Uterus (tissue), 4 donors: ENCODE data around the gene HINT1. TPM values are rescaled to one million over a fixed set of nuclear protein-coding genes. Genes with fewer than 3 reads are reported as not detected.

Experiments
- DNase-seq, 2 donors: peaks; one replicate each; pipeline ENCODE4 v3.0.0-alpha.2; 2019 to 2020
- H3K27ac ChIP-seq, 2 donors: fragments of 200-600 bp; sonication (generic); 1 replicate in 1 of 2; 2 replicates in 1 of 2; pipeline ENCODE4 v1.5.1; 2016 to 2018
- H3K27me3 ChIP-seq, 2 donors: fragments of 200-600 bp; sonication (generic); one replicate each; pipeline ENCODE4 v1.5.1; 2018 to 2019; ENCODE audit warnings: control low read depth in 1 of 2
- H3K36me3 ChIP-seq, 2 donors: fragments of 200-600 bp; sonication (generic); one replicate each; pipeline ENCODE4 v1.5.1; 2019; ENCODE audit warnings: control low read depth in 1 of 2
- H3K4me1 ChIP-seq, 2 donors: fragments of 200-600 bp; sonication (generic); one replicate each; pipeline ENCODE4 v1.5.1; 2018 to 2019; ENCODE audit warnings: control low read depth in 1 of 2
- H3K4me3 ChIP-seq, 2 donors: fragments of 200-600 bp; sonication (generic); 1 replicate in 1 of 2; 2 replicates in 1 of 2; pipeline ENCODE4 v1.5.1; 2018 to 2019; ENCODE audit warnings: mild to moderate bottlenecking in 1 of 2
- H3K9me3 ChIP-seq, 2 donors: fragments of 200-600 bp; sonication (generic); one replicate each; pipeline ENCODE4 v1.5.1; 2019; ENCODE audit warnings: control low read depth in 1 of 2
- CTCF ChIP-seq, 4 experiments: fragments of 200-600 bp in 2 of 4; fragments of 450-650 bp in 2 of 4; sonication (generic) in 2 of 4; IDR thresholded peaks; one replicate each; pipeline ENCODE4 v1.5.1; 2016 to 2019; ENCODE audit warnings: antibody characterized with exemption in 4 of 4, mild to moderate bottlenecking in 2 of 4, moderate library complexity in 1 of 4
- POLR2A ChIP-seq, 2 donors: fragments of 450-650 bp; IDR thresholded peaks; one replicate each; pipeline ENCODE4 v1.6.1; 2016; ENCODE audit warnings: antibody characterized with exemption in 2 of 2, mild to moderate bottlenecking in 1 of 2, moderate library complexity in 1 of 2
- intact Hi-C: fragments of 100-400 bp; cut with DNase I; formaldehyde crosslinking; loops from one replicate; pipeline ENCODE4 v1.15.1; 2023; ENCODE audit warnings: low total_unique reads
- total RNA-seq, 4 donors: library from RNA; depleted of rRNA in 3 of 4; stranded (reverse); fragments of >200 nt in 3 of 4; gene quantifications; one replicate each; pipeline versions ENCODE4 v1.1.0 to v1.2.4, GENCODE V29; 2014 to 2023
- donor health status: DM: yes; HTN: yes; CAD: no.

Gene HINT1
- total RNA-seq = 100 to 1,000 TPM in 3 of 4 donors, 10 to 100 TPM in 1; 86.1 to 683 (median 196) TPM

GRCh38 chr5:131165119-131165727 is at the start of gene HINT1:
HINT1 (minus strand) TSS chr5:131165256; CDS start chr5:131165205, 51 bp downstream.
- no peaks in the 10 kb centered on the region for H3K36me3 ChIP-seq
- H3K4me3 ChIP-seq = peak within 1 kb of the TSS; percentile 73 to 88
- H3K4me1 ChIP-seq = no peaks in the 10 kb centered on the region
- H3K27me3 ChIP-seq = no peaks in the 10 kb centered on the region
- intact Hi-C loops = loop anchor here (10.0 kb wide), 2 partner anchors 250 to 1060 kb away; partner anchors contain the start of gene P4HA2
- H3K27ac ChIP-seq = peak within 1 kb of the TSS; percentile 91 to 95
- DNase-seq = peak; percentile 88 to 89
- H3K9me3 ChIP-seq = no peaks in the 10 kb centered on the region
- TF ChIP-seq CTCF (IDR thresholded peaks at IDR 0.05) (peak; percentile 4 to 32 (median 23)), POLR2A (IDR thresholded peaks at IDR 0.05) (peak; percentile 51 to 84)

GRCh38 chr5:131214609-131215227 is 49.7 kb upstream of the HINT1 start:
- intact Hi-C loops = no loop called here
- TF ChIP-seq CTCF (IDR thresholded peaks at IDR 0.05) = no peak
- no peaks in the 10 kb centered on the region for H3K36me3 ChIP-seq

GRCh38 chr5:131212471-131213021 is 47.5 kb upstream of the HINT1 start:
- TF ChIP-seq POLR2A (IDR thresholded peaks at IDR 0.05) (no peak), CTCF (IDR thresholded peaks at IDR 0.05) (no peak)
- no peaks in the 10 kb centered on the region for H3K27me3 ChIP-seq
- DNase-seq = no peak
- intact Hi-C loops = no loop called here
- no peaks in the 10 kb centered on the region for H3K4me1 ChIP-seq
- no peak overlapping the region for H3K4me3 ChIP-seq
- no peaks in the 10 kb centered on the region for H3K36me3 ChIP-seq
- no peak overlapping the region for H3K27ac ChIP-seq
- no peaks in the 10 kb centered on the region for H3K9me3 ChIP-seq

More at GRCh38 chr5:131214609-131215227, 49.7 kb upstream of the HINT1 start:
- Histone ChIP-seq H3K4me1 (no peaks in the 10 kb centered on the region), H3K9me3 (no peaks in the 10 kb centered on the region), H3K27me3 (no peaks in the 10 kb centered on the region), H3K27ac (no peak overlapping the region), H3K4me3 (no peak overlapping the region)
- DNase-seq = no peak

DNA sequence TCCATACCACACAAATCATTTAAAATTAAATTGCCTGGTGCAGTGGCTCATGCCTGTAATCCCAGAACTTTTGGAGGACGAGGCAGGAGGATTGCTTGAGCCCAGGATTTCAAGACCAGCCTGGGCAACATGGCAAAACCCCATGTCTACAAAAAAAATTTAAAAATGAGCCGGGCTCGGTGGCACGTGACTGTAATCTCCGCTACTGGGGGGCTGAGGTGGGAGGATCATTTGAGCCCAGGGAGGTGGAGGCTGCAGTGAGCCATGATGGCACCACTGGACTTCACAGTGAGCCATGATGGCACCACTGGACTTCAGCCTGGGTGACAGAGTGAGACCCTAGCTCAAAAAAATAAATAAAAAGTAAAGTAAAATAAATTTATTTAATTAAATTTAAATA is 46.6 kb upstream of the HINT1 start:
- H3K27me3 ChIP-seq = no peaks in the 10 kb centered on the region
- H3K9me3 ChIP-seq = no peaks in the 10 kb centered on the region
- no peaks in the 10 kb centered on the region for H3K4me1 ChIP-seq
- no peak for DNase-seq
- no peak overlapping the region for H3K4me3 ChIP-seq
- no peak overlapping the region for H3K27ac ChIP-seq
- intact Hi-C loops = no loop called here
- no peaks in the 10 kb centered on the region for H3K36me3 ChIP-seq
- TF ChIP-seq CTCF (IDR thresholded peaks at IDR 0.05) (no peak), POLR2A (IDR thresholded peaks at IDR 0.05) (no peak)

GRCh38 chr5:131210151-131210510 is 45.1 kb upstream of the HINT1 start:
- intact Hi-C loops = no loop called here
- H3K4me3 ChIP-seq = no peak overlapping the region
- H3K9me3 ChIP-seq = no peaks in the 10 kb centered on the region
- DNase-seq = no peak
- no peaks in the 10 kb centered on the region for H3K27me3 ChIP-seq
- no peak for TF ChIP-seq POLR2A (IDR thresholded peaks at IDR 0.05)
- TF ChIP-seq CTCF (IDR thresholded peaks at IDR 0.05) = no peak
- no peaks in the 10 kb centered on the region for H3K36me3 ChIP-seq
- no peaks in the 10 kb centered on the region for H3K4me1 ChIP-seq
- H3K27ac ChIP-seq = no peak overlapping the region
